ENCODE data around the gene CCDC83.
A peak's percentile ranks its signal among the peaks of the same experiment; 100 is the strongest.
"Not testable (repeated sequence)": the region's sequence is repeated elsewhere in the genome, so short reads cannot be mapped to it uniquely, and the experiment has no call there.

CCDC83 gene

DNA sequence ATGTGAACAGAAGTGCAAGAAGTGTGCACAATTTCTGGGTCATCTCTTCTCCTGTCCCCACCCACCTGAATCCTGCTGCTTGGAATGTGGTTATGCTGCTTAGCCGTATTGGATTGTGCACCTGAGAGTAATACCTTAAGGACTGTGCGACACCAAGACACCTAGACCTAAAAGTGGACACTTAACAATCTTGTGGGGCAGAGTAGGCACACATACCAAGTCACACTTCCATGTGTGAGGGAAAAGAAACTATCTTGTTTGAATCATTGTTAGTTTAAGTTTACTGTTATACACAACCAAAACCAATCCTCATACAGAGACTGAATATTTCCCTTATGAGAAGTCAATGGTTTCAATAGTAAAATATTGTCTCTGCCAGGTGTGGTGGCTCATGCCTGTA, 93.7 kb downstream of the CCDC83 start:
- DNase-seq (ENCODE audit: insufficient read length, low spot score) (no peak), FAIRE-seq (no peak)
- TF ChIP-seq POLR2A (IDR thresholded peaks at IDR 0.05; ENCODE audit: low read depth, low read length), result no peak

DNA sequence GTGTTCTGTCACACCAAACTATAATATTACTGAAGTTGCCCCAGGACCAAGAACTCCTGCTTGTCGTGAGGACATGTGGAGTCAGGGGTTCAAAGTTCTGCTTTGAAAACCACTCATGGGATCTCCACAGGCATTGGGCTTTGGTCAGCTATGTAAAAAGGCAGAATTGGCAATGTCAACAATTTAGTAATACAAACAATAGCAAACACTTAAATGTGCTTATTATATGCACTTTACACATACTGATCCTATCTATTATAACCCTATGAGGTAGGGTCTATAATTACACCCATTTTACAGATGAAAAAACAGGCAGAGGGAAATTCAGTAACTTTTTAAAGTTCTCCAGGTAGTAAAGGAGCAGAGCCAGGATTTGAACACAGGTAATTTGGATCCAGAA, 94.6 kb downstream of the CCDC83 start:
- FAIRE-seq, result no peak
- no peak for TF ChIP-seq POLR2A (IDR thresholded peaks at IDR 0.05; ENCODE audit: low read depth, low read length)

DNA sequence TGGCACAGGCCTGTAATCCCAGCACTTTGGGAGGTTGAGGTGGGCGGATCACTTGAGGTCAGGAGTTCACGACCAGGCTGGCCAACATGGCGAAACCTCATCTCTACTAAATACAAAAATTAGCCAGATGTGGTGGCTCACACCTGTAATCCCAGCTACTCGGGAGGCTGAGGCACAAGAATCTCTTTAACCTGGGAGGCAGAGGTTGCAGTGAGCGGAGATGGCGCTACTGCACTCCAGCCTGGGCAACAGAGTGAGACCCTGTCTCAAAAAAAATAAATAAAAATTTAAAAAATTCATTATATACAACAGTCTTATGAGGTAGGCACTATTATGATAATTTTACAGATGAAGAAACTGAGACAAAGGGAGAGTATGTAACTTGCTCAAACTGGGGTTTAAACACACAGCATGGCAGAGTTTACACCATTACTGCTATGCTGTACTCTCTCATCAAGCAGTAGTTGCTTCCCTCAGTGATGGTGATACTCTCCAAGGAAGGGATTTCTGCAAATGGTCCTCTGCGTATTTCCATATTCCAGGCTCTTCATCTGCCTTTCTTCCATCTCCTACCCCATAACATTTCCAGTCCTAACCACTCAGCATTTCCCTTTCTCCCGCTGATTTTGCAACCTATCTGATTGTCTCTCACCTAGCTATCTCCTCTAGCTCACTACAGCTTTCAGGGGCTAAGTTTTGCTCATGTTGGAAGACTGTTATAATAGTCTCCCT, 95.3 kb downstream of the CCDC83 start:
- FAIRE-seq (no peak), DNase-seq (ENCODE audit: insufficient read length, low spot score) (no peak)
- TF ChIP-seq POLR2A (IDR thresholded peaks at IDR 0.05; ENCODE audit: low read depth, low read length), result no peak

More for the DNA sequence above, 94.6 kb downstream of the CCDC83 start:
- DNase-seq (ENCODE audit: insufficient read length, low spot score), result no peak

DNA sequence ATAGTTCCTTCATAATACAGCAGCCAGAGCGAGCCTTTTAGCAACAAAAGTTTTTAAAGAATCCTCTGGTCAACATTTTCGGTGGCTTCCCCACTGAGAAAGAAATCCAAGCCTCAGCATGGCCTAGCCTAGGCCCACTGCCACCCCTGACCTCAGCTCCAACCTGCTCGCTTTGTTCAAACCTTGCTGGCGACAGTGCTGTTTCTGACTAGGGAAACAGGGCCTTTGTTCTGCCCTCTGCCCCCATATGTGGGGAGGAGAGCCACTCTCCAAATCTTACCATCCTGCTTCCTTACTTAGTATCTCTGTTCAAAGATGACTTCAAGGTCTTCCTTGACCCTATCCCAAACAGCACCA, 95.8 kb downstream of the CCDC83 start:
- no peak for TF ChIP-seq POLR2A (IDR thresholded peaks at IDR 0.05; ENCODE audit: low read depth, low read length)
- DNase-seq (ENCODE audit: insufficient read length, low spot score) (no peak), FAIRE-seq (no peak)

DNA sequence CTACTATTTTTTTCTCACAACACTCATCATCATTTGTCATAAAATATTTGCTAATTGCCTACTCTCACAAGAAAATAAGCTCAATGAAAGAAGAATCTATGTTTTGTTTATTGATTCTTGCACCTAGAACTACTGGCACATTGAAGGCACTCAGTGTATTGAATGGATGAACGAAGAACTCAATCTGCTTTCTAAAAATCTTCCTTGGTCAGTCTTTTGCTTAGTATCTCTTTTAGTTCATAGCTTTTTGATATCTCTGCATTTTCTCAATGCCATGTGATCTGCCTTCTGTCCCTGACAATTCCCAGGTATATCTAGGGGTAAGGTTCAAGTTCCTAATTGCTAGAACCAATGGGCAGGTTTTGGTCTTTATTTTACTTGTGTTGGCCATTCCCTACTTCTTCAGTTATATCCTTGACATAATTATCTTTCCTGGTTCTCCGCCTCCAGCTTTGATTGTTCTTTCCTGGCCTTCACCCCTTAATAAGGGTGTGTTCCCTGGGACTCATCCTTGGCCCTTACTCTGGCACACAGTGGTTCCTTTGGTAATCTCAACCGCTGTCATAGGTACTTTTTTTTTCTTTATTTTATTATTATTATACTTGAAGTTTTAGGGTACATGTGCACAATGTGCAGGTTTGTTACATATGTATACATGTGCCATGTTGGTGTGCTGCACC, 96.4 kb downstream of the CCDC83 start:
- DNase-seq (ENCODE audit: insufficient read length, low spot score) (no peak), FAIRE-seq (no peak)
- TF ChIP-seq POLR2A (IDR thresholded peaks at IDR 0.05; ENCODE audit: low read depth, low read length), result no peak

DNA sequence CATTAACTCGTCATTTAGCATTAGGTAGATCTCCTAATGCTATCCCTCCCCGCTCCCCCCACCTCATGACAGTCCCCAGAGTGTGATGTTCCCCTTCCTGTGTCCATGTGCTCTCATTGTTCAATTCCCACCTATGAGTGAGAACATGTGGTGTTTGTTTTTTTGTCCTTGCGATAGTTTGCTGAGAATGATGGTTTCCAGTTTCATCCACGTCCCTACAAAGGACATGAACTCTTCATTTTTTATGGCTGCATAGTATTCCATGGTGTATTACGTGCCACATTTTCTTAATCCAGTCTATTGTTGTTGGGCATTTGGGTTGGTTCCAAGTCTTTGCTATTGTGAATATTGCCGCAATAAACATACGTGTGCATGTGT, 96.9 kb downstream of the CCDC83 start:
- not testable (repeated sequence) for FAIRE-seq

DNA sequence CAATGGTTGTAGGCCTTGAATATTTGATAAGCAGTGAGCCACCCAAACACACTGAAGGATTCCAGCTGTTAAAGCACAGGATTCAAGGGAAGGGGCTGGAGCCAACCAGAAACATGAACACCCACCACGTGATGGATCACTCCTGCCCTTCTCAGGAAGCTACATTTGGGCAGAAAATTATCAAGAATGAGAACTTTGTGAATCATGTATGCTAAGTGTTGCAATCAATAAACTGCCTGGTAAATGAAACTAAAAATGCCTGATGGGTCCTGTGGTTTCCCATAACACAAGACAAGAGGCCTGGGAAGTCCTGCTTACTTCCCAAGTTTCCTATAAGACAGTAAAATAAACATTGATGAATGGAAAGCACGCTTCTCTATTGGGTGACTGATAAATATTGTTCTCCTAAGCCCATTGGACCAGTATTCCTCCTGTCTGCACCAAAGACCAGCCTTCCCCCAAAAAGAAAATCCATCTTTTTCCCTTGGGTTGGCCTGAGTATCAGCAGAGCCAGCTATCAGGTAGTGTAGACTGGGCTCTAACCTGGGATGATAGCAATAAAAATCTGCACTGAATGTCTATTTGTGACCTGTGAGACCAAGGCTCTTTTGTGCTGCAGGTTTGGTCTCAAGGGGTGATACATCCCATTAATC, 98.4 kb downstream of the CCDC83 start:
- no peak for DNase-seq (ENCODE audit: insufficient read length, low spot score)
- no peak for TF ChIP-seq POLR2A (IDR thresholded peaks at IDR 0.05; ENCODE audit: low read depth, low read length)
- no peak for FAIRE-seq

More for the DNA sequence above, 96.9 kb downstream of the CCDC83 start:
- not testable (repeated sequence) for DNase-seq (ENCODE audit: insufficient read length, low spot score)

DNA sequence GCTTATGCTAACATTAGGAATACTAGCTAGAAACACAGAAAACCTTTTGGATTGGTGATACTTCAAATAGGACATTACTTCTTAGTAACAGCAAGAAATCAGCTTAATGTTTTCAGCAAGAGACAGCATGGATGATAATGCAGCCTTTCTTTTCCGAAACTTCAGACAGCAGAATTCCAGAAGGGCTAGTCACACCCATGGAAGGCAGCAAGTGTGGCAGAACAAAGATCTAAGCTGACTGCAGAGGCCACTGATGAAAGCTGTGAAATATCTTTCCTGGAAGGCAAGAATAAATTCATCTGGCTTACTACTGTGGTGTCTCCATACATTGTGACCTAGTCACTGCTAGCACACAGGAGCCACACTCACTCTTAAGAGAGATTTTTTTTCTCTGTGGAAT, 100.3 kb downstream of the CCDC83 start:
- DNase-seq (ENCODE audit: insufficient read length, low spot score), result no peak
- FAIRE-seq, result no peak
- TF ChIP-seq POLR2A (IDR thresholded peaks at IDR 0.05; ENCODE audit: low read depth, low read length), result no peak

DNA sequence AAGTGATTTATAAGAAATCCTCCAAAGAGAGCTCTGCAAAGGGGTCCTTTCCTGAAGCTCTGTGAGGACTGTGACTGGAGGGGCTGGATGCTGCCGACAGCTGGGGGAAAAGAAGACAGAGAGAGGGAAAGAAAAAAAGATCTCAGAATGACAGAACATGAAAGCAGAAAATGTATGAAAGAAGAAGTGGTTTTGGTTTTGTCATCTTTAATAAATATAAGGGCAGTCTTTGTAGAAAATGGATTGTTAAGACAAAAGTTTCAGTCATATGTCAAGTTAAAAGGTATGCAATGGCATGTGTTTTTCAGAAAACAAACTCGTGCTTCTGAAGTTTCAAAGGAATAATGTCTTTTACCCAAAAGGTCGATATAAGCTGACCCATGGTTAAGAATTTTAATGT, 105.5 kb downstream of the CCDC83 start:
- no peak for TF ChIP-seq POLR2A (IDR thresholded peaks at IDR 0.05; ENCODE audit: low read depth, low read length)
- DNase-seq (ENCODE audit: insufficient read length, low spot score) (no peak), FAIRE-seq (no peak)

DNA sequence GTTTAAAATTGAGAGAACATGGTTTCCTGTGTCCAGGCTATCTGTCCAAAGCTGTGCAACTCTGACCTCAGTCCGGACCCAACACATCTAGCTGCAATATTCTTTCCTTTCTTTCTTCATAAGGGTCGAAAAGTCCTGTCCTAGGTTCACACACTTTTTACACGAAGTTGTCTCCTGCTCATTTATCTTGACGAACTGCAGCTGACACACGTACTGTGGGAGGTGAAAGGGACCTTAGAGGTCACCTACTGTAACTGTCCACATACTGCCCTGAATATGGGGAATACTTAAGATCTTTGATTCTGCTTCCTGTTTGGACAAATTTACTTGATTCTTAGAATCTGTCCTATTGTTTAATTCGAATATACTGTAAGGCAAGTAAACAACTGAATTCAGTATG, 105.9 kb downstream of the CCDC83 start:
- DNase-seq (ENCODE audit: insufficient read length, low spot score) (no peak), FAIRE-seq (peak; percentile 43)
- no peak for TF ChIP-seq POLR2A (IDR thresholded peaks at IDR 0.05; ENCODE audit: low read depth, low read length)

DNA sequence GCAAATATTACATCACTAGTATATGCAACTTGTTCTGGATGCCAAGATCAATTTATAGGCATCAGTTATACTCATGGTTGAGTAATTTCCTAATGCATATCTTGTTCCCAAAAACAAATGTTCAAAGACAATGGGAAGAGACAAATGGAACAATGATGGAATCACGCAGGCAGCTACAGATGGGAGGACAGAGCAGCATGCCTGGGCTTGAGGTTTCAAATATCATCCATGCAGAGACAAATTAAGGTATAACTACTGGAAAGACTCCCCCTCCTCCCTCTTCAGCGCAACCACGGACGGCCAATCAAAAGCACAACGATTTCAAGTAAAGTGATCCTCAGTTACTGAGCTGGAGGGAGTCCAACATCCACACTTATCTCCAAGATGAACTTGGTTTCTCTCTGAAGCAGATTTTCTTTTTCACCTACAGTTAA, 106.8 kb downstream of the CCDC83 start:
- FAIRE-seq, result peak; percentile 41
- TF ChIP-seq POLR2A (IDR thresholded peaks at IDR 0.05; ENCODE audit: low read depth, low read length), result no peak
- no peak for DNase-seq (ENCODE audit: insufficient read length, low spot score)

DNA sequence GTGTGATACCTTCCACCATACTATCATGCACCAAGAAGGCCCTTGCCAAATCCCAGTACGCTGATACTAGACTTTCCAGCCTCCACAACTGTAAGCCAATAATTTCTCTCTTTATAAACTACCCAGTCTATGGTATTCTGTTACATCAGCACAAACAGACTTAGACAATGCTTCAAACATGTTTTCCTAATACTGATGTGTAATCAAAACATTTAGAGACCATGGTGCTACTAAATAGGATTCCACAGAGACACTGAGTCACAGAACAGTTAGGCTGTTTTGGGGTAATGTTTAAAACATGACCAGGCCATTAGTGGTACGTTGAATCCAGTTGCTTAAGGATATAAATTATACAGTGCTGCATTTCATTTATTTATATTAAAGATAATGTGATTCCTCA, 110.0 kb downstream of the CCDC83 start:
- FAIRE-seq, result peak; percentile 41
- DNase-seq (ENCODE audit: insufficient read length, low spot score), result no peak

DNA sequence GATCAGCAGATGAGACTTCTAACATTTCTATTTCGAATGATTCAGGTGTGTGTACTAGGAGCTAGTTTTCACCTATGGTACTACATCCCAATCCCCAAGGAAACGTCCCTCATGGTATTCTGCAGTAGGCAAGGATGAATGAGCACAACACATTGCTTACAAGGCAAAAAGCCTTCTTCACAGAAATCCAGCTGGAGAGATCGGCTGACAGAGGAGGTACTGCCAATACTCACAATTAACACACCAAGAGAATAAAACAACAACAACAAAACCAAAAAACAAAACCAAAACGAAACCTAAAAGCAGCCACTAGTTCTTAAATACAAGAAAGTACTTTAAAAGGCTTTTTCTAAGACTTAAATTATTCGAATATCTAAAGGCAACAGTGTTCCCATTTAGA, 112.3 kb downstream of the CCDC83 start:
- FAIRE-seq (no peak), DNase-seq (ENCODE audit: insufficient read length, low spot score) (no peak)
- TF ChIP-seq POLR2A (IDR thresholded peaks at IDR 0.05; ENCODE audit: low read depth, low read length), result no peak

More for the DNA sequence above, 110.0 kb downstream of the CCDC83 start:
- TF ChIP-seq POLR2A (IDR thresholded peaks at IDR 0.05; ENCODE audit: low read depth, low read length), result no peak
